GM23338 (cell line): ENCODE results near the gene ERN1. TPM values are rescaled to one million over a fixed set of nuclear protein-coding genes. Genes with fewer than 3 reads are reported as not detected.

Experiments used
- ATAC-seq: fragments of 200-7000 bp; cut with Tn5 transposase; 3 replicates; pipeline ENCODE4 v1.9.1; 2020
- DNase-seq: peaks from one replicate; pipeline ENCODE4 v3.0.0-alpha.2; 2015; ENCODE audit warnings: low spot score
- H2AFZ ChIP-seq: fragments of 200-600 bp; sonication (generic); 2 replicates; pipeline ENCODE4 v1.8.0; 2016; ENCODE audit warnings: antibody characterized with exemption, mild to moderate bottlenecking, moderate library complexity
- H3F3A ChIP-seq: fragments of 200-600 bp; sonication (generic); replicated peaks from 2 replicates; pipeline ENCODE4 v1.8.0; 2017; ENCODE audit warnings: antibody characterized with exemption, mixed run types, low read depth
- H3K27ac ChIP-seq: fragments of 200-600 bp; sonication (generic); 2 replicates; pipeline ENCODE4 v1.6.1; 2016; ENCODE audit warnings: low read depth
- H3K27me3 ChIP-seq: fragments of 200-600 bp; sonication (generic); 2 replicates; pipeline ENCODE4 v1.8.0; 2016; ENCODE audit warnings: mild to moderate bottlenecking, mixed run types, moderate library complexity; ENCODE audit not compliant: insufficient read depth
- H3K36me3 ChIP-seq: fragments of 200-600 bp; sonication (generic); 2 replicates; pipeline ENCODE4 v1.8.0; 2016; ENCODE audit warnings: mild to moderate bottlenecking; ENCODE audit not compliant: insufficient read depth
- H3K4me1 ChIP-seq: fragments of 200-600 bp; sonication (generic); 2 replicates; pipeline ENCODE4 v1.8.0; 2016; ENCODE audit warnings: mild to moderate bottlenecking, moderate library complexity; ENCODE audit not compliant: insufficient read depth
- H3K4me2 ChIP-seq: fragments of 200-600 bp; sonication (generic); 2 replicates; pipeline ENCODE4 v1.7.1; 2017; ENCODE audit warnings: mixed run types
- H3K4me3 ChIP-seq: fragments of 200-600 bp; sonication (generic); 2 replicates; pipeline ENCODE4 v1.6.1; 2016; ENCODE audit warnings: mixed run types
- H3K79me2 ChIP-seq: fragments of 200-600 bp; sonication (generic); replicated peaks from 2 replicates; pipeline ENCODE4 v1.8.0; 2017; ENCODE audit warnings: mild to moderate bottlenecking; ENCODE audit not compliant: insufficient read depth
- H3K9me2 ChIP-seq: fragments of 200-600 bp; sonication (generic); 2 replicates; pipeline ENCODE4 v1.8.0; 2017; ENCODE audit not compliant: insufficient read depth
- H4K20me1 ChIP-seq: fragments of 200-600 bp; sonication (generic); replicated peaks from 2 replicates; pipeline ENCODE4 v1.8.0; 2017; ENCODE audit warnings: mild to moderate bottlenecking; ENCODE audit not compliant: insufficient read depth
- H3K27ac Mint-ChIP-seq: 2 replicates; pipeline ENCODE4 v1.8.0; 2020; ENCODE audit warnings: inconsistent platforms, mild to moderate bottlenecking, moderate library complexity, mixed read lengths
- H3K27me3 Mint-ChIP-seq: 3 replicates; pipeline ENCODE4 v1.8.0; 2022; ENCODE audit warnings: low read depth, mild to moderate bottlenecking, moderate library complexity, mixed read lengths, inconsistent platforms; ENCODE audit not compliant: insufficient read depth, poor library complexity
- H3K36me3 Mint-ChIP-seq: 3 replicates; pipeline ENCODE4 v1.8.0; 2021; ENCODE audit warnings: low read depth, mild to moderate bottlenecking, inconsistent platforms, moderate library complexity, mixed read lengths
- H3K4me1 Mint-ChIP-seq: 3 replicates; pipeline ENCODE4 v1.8.0; 2020; ENCODE audit warnings: mild to moderate bottlenecking, inconsistent platforms, mixed read lengths
- H3K4me3 Mint-ChIP-seq: 3 replicates; pipeline ENCODE4 v1.8.0; 2021; ENCODE audit warnings: moderate library complexity, mild to moderate bottlenecking, inconsistent platforms, mixed read lengths
- H3K9me3 Mint-ChIP-seq: 3 replicates; pipeline ENCODE4 v1.8.0; 2020; ENCODE audit warnings: moderate library complexity, mild to moderate bottlenecking, inconsistent platforms, mixed read lengths
- CREB1 ChIP-seq: fragments of 250-450 bp; sonication (Bioruptor Pico); IDR thresholded peaks from 2 replicates; pipeline ENCODE4 v1.5.0; 2020; ENCODE audit warnings: low read depth, mild to moderate bottlenecking, moderate library complexity
- EZH2 ChIP-seq: fragments of 200-600 bp; sonication (generic); IDR thresholded peaks from one replicate; pipeline ENCODE4 v1.8.0; 2017; ENCODE audit warnings: antibody characterized with exemption, mild to moderate bottlenecking, low read depth; ENCODE audit not compliant: unreplicated experiment
- POLR2AphosphoS5 ChIP-seq: IDR thresholded peaks from 2 replicates; pipeline ENCODE4 v1.6.1; 2016; ENCODE audit warnings: antibody characterized with exemption, low read depth
- polyA plus RNA-seq: library from polyadenylated mRNA; unstranded; fragments of >200 nt; fragmentation: Nextera tagmentation; extraction: Ambion mirVana; gene quantifications from 2 replicates; pipeline ENCODE4 v1.2.1, GENCODE V29; 2016
- total RNA-seq: library from RNA; depleted of rRNA; stranded (reverse); fragments of >200 nt; shearing (Covaris generic); gene quantifications from 2 replicates; pipeline ENCODE4 v1.2.3, GENCODE V29; 2014
- TF ChIP-seq, protein P1 (sequence below): IDR thresholded peaks from one replicate; pipeline ENCODE4 v1.6.1; 2018; ENCODE audit warnings: antibody characterized with exemption; ENCODE audit not compliant: unreplicated experiment

ERN1 gene
- total and polyA plus RNA-seq, 2 experiments from 2014 or later, result 5.9 to 7.5 TPM

DNA sequence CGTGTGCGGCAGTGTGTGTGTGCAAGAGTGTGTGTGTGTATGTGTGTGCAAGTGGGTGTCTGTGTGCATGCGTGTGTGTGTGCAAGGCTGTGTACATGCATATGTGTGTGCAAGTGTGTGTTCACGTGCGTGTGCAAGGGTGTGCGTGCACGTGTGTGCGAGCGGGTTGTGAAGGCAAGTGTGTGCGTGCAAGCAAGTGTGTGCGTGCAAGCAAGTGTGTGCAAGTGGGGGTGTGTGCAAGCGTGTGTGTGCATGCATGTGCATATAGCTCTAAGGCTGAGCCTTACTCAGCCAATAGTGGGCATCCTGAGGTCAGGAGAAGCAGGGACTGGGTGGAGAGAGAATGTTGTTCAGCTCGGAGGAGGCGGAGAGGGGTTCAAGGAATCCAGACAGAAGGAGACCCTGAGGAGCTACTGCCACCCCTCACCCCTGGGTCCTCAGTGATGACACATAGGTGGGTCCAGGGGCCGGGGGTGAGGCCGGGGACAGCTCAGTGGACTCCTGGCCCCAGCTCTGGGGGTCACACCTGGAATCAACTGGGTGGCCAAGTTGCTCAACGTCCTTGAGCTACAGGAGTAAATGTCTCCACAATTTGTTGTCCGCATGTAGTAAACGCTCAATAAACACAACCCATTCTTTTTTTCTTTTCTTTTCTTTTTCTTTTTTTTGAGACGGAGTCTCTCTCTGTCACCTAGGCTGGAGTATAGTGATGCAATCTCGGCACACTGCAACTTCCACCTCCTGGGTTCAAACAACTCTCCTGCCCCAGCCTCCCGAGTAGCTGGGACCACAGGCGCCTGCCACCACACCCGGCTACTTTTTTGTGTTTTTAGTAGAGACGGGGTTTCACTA, 130.0 kb downstream of the ERN1 start (continued):
- TF ChIP-seq, protein P1, sequence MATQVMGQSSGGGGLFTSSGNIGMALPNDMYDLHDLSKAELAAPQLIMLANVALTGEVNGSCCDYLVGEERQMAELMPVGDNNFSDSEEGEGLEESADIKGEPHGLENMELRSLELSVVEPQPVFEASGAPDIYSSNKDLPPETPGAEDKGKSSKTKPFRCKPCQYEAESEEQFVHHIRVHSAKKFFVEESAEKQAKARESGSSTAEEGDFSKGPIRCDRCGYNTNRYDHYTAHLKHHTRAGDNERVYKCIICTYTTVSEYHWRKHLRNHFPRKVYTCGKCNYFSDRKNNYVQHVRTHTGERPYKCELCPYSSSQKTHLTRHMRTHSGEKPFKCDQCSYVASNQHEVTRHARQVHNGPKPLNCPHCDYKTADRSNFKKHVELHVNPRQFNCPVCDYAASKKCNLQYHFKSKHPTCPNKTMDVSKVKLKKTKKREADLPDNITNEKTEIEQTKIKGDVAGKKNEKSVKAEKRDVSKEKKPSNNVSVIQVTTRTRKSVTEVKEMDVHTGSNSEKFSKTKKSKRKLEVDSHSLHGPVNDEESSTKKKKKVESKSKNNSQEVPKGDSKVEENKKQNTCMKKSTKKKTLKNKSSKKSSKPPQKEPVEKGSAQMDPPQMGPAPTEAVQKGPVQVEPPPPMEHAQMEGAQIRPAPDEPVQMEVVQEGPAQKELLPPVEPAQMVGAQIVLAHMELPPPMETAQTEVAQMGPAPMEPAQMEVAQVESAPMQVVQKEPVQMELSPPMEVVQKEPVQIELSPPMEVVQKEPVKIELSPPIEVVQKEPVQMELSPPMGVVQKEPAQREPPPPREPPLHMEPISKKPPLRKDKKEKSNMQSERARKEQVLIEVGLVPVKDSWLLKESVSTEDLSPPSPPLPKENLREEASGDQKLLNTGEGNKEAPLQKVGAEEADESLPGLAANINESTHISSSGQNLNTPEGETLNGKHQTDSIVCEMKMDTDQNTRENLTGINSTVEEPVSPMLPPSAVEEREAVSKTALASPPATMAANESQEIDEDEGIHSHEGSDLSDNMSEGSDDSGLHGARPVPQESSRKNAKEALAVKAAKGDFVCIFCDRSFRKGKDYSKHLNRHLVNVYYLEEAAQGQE, result no peak

DNA sequence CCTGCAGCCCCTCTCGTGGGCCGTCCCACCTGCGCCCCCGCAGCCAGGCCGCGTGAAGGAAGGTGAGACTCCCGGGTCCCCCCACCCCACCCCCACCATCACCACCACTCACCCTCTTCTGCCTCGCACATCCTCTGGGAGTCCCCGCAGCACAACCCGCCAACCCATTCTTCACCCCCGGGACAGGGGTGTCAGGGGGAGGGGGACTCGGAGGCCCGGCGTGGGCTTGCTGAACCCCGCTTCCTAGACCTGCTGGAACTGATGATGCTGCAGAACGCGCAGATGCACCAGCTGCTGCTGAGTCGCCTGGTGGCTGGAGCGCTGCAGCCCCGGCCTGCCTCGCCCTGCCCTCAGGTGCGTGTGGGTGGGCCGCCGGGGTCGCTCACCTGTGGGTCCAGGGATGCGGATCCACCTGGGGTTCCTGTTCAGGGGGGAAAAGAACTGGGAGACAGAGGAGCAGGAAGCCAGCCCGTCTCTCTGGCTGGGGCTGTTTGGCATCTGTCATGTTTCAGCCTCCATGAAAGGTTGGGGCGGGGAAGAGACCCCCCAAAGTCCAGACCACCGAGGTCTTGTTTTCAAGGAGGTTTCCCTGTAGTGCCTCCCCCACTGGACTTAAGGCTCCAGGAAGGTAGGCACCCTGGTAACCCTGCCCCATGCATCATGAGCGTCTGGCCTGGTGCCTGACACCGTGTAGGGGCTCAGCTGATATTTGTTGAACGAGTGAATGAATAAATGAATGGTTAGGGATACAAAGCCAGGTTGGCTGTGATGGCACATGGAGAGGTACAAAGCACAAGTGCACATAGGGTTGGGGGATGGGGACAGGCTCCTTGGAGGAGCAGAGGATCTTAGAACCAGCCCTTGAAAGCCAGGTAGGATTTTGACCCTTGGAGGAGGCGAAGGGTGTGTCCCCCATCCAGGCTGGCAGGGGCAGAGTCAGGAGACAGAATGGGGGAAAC, 130.9 kb downstream of the ERN1 start:
- Histone ChIP-seq H3K4me2 (peak overlapping the region; percentile 97), H3K79me2 (no peaks in the 10 kb centered on the region), H3F3A (no peaks in the 10 kb centered on the region), H3K27ac (no peak overlapping the region), H3K36me3 (no peaks in the 10 kb centered on the region), H4K20me1 (no peaks in the 10 kb centered on the region), H3K4me1 (peaks cover 10% of the 10 kb centered on the region), H3K4me3 (peak overlapping the region; percentile 98), H2AFZ (peak overlapping the region; percentile 100), H3K27me3 (peaks cover 22% of the 10 kb centered on the region), H3K9me2 (no peaks in the 10 kb centered on the region)
- DNase-seq (peak; percentile 63), ATAC-seq (peak; percentile 63)
- Mint-ChIP-seq H3K27ac (no peak overlapping the region), H3K9me3 (no peaks in the 10 kb centered on the region; the same call in 2 of the 3 replicates), H3K36me3 (no peaks in the 10 kb centered on the region; the same call in 2 of the 3 replicates), H3K4me3 (peak overlapping the region; percentile 84), H3K27me3 (peaks cover 25% of the 10 kb centered on the region), H3K4me1 (peaks cover 18% of the 10 kb centered on the region)
- TF ChIP-seq CREB1 (no peak), EZH2 (no peak), POLR2AphosphoS5 (no peak)
- TF ChIP-seq, protein P1, result no peak
